Nephron progenitor cell (in vitro differentiated cells): Measurements from ENCODE around the gene PC.

Experiments
- DNase-seq: peaks from one replicate; pipeline ENCODE4 v3.0.0; 2021
- H3K27ac Mint-ChIP-seq: 2 replicates; pipeline ENCODE4 v1.8.0; 2021; ENCODE audit warnings: mild to moderate bottlenecking, moderate library complexity, mixed read lengths
- H3K27me3 Mint-ChIP-seq: 2 replicates; pipeline ENCODE4 v1.8.0; 2021; ENCODE audit warnings: mild to moderate bottlenecking, low read depth, mixed read lengths; ENCODE audit not compliant: poor library complexity
- H3K36me3 Mint-ChIP-seq: 2 replicates; pipeline ENCODE4 v1.8.0; 2021; ENCODE audit warnings: low read depth, mixed read lengths
- H3K4me1 Mint-ChIP-seq: 2 replicates; pipeline ENCODE4 v1.8.0; 2021; ENCODE audit warnings: mixed read lengths
- H3K4me3 Mint-ChIP-seq: 2 replicates; pipeline ENCODE4 v1.8.0; 2021; ENCODE audit warnings: mild to moderate bottlenecking, moderate library complexity, mixed read lengths
- H3K9me3 Mint-ChIP-seq: 2 replicates; pipeline ENCODE4 v1.8.0; 2021; ENCODE audit warnings: mild to moderate bottlenecking, moderate library complexity, mixed read lengths
- CTCF ChIP-seq: fragments of 200-600 bp; sonication (generic); IDR thresholded peaks from 2 replicates; pipeline ENCODE4 v1.5.0; 2021; ENCODE audit warnings: antibody characterized with exemption

PC gene

GRCh38 chr11:66937193-66937733 is 20.9 kb downstream of the PC start:
- TF ChIP-seq CTCF: no peak
- Mint-ChIP-seq H3K4me1 (peaks cover 30% of the 10 kb centered on the region), H3K36me3 (peaks cover 25% of the 10 kb centered on the region), H3K27me3 (peaks cover 6% of the 10 kb centered on the region), H3K27ac (no peak overlapping the region), H3K4me3 (no peak overlapping the region), H3K9me3 (peaks cover 12% of the 10 kb centered on the region)
- no peak for DNase-seq

GRCh38 chr11:66936311-66936711 is 21.9 kb downstream of the PC start:
- H3K9me3 Mint-ChIP-seq: peaks cover 12% of the 10 kb centered on the region
- H3K4me1 Mint-ChIP-seq: peaks cover 39% of the 10 kb centered on the region
- no peak overlapping the region for H3K27ac Mint-ChIP-seq
- no peak for DNase-seq
- H3K4me3 Mint-ChIP-seq: no peak overlapping the region
- peaks cover 24% of the 10 kb centered on the region for H3K36me3 Mint-ChIP-seq
- TF ChIP-seq CTCF: no peak
- H3K27me3 Mint-ChIP-seq: peaks cover 6% of the 10 kb centered on the region

GRCh38 chr11:66934950-66935779 is 23.0 kb downstream of the PC start:
- peaks cover 6% of the 10 kb centered on the region for H3K27me3 Mint-ChIP-seq
- DNase-seq: no peak
- H3K9me3 Mint-ChIP-seq: peaks cover 12% of the 10 kb centered on the region
- H3K27ac Mint-ChIP-seq: no peak overlapping the region
- peaks cover 24% of the 10 kb centered on the region for H3K36me3 Mint-ChIP-seq
- no peak for TF ChIP-seq CTCF
- no peak overlapping the region for H3K4me3 Mint-ChIP-seq
- peaks cover 42% of the 10 kb centered on the region for H3K4me1 Mint-ChIP-seq

GRCh38 chr11:66933531-66933930 is 24.7 kb downstream of the PC start:
- H3K4me3 Mint-ChIP-seq: peak overlapping the region; percentile 29
- H3K27ac Mint-ChIP-seq: no peak overlapping the region
- TF ChIP-seq CTCF: no peak
- H3K9me3 Mint-ChIP-seq: peaks cover 12% of the 10 kb centered on the region
- H3K4me1 Mint-ChIP-seq: peaks cover 48% of the 10 kb centered on the region
- peaks cover 14% of the 10 kb centered on the region for H3K36me3 Mint-ChIP-seq
- H3K27me3 Mint-ChIP-seq: peaks cover 6% of the 10 kb centered on the region
- no peak for DNase-seq

- peaks cover 6% of the 10 kb centered on the region for H3K27me3 Mint-ChIP-seq
- H3K9me3 Mint-ChIP-seq: peaks cover 4% of the 10 kb centered on the region
- H3K27ac Mint-ChIP-seq: peak overlapping the region; percentile 2
- DNase-seq: no peak
- H3K4me1 Mint-ChIP-seq: peaks cover 48% of the 10 kb centered on the region
- peak overlapping the region; percentile 38 for H3K4me3 Mint-ChIP-seq
- TF ChIP-seq CTCF: no peak
- peaks cover 5% of the 10 kb centered on the region for H3K36me3 Mint-ChIP-seq
Measured at GRCh38 chr11:66932543-66932942, 25.6 kb downstream of the PC start.

- no peak for TF ChIP-seq CTCF
- no peak for DNase-seq
- Mint-ChIP-seq H3K4me1 (peaks cover 47% of the 10 kb centered on the region), H3K9me3 (peaks cover 10% of the 10 kb centered on the region), H3K4me3 (no peak overlapping the region), H3K36me3 (peaks cover 20% of the 10 kb centered on the region), H3K27me3 (no peaks in the 10 kb centered on the region), H3K27ac (no peak overlapping the region)
Measured at GRCh38 chr11:66929753-66930152, 28.4 kb downstream of the PC start.
